ENCODE data around the gene ZNF627.
"Not testable (repeated sequence)": the region's sequence is repeated elsewhere in the genome, so short reads cannot be mapped to it uniquely, and the experiment has no call there.

ZNF627 gene

DNA sequence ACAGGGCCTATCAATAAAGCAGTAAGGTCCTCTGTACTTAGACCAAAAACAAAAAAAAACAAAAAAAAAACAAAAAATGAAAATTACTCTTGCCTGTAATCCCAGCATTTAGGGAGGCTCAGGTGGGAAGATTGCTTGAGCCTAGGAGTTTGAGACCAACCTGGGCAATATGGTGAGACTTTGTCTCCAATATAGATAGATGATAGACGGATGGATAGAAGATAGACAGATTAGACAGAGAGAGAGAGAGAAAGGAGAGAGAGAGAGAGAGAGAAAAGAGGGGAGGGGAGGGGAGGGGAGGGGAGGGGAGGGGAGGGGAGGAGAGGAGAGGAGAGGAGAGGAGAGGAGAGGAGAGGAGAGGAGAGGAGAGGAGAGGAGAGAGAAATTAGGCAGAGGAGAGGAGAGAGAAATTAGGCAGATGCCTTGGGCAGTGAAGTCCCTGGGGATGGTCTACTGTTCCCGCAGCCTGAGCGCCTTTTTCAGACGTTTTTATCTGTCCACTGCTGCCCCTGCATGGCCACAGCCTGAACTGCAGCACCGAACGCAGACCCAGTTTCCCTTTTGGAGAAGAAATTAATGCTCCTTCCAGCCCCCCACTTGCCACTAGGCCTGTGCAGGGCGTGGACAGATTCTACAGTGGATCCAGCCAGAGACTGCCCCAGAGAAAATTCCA is 9.8 kb upstream of the ZNF627 start:
- H3K36me3 ChIP-seq (ENCODE audit: insufficient read depth, low read length), result no peaks in the 10 kb centered on the region
- H3K9ac ChIP-seq (ENCODE audit: low read depth, low read length), result no peak overlapping the region
- no peaks in the 10 kb centered on the region for H3K4me1 ChIP-seq (ENCODE audit: insufficient read depth, low read length)
- no peaks in the 10 kb centered on the region for H3K9me3 ChIP-seq (ENCODE audit: control insufficient read depth, insufficient read depth, low read length)

DNA sequence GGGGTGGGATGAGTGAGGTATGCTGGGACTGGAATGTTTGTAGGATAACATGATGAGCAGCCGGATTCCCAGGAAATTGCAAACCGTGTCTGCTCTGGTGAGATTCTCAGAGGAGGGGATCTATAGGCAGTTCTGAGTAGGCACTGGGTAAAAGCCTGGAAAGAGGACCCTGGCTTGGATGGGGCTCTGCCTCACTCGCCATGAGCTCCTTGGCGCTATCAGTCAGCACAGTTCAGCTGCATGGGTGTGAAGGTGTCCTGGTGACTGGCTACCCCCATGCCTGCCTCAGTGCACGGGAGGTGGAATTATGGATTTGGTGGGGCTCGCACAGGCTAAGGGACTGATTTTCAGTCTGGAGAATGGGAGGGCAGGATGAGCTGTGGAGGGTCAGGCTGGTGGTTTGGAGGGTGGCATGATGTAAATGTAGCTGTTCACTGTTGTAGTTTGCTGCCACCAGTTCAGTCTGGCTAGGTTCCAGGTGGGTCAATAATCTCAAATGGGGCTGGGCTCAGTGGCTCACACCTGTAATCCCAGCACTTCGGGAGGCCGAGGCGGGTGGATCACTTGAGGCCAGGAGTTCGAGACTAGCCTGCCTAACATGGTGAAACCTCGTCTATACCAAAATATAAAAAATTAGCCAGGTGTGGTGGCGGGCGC is 9.2 kb upstream of the ZNF627 start:
- Histone ChIP-seq H3K36me3 (ENCODE audit: insufficient read depth, low read length) (no peaks in the 10 kb centered on the region), H3K9me3 (ENCODE audit: control insufficient read depth, insufficient read depth, low read length) (no peaks in the 10 kb centered on the region), H3K4me1 (ENCODE audit: insufficient read depth, low read length) (no peaks in the 10 kb centered on the region), H3K9ac (ENCODE audit: low read depth, low read length) (no peak overlapping the region)

DNA sequence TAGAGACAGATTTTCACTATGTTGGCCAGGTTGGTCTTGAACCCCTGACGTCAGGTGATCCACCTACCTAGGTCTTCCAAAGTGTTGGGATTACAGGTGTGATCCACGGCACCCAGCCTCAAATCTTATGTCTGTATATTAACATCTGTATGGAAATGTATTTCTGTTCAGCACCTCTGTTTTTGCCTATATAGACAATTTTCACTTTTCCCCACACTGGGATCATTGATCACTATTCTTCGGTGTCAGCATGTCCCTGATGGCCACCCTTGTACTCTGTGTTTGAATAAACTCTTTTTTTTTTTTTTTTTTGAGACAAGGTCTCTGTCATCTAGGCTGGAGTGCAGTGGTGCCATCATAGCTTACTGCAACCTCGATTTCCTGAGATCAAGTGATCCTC is 3.2 kb upstream of the ZNF627 start:
- Histone ChIP-seq H3K4me1 (ENCODE audit: insufficient read depth, low read length) (no peaks in the 10 kb centered on the region), H3K9me3 (ENCODE audit: control insufficient read depth, insufficient read depth, low read length) (no peaks in the 10 kb centered on the region), H3K9ac (ENCODE audit: low read depth, low read length) (no peak overlapping the region), H3K36me3 (ENCODE audit: insufficient read depth, low read length) (0 out of 2 replicates have a peak, but pooled peaks cover 1% of the 10 kb centered on the region)

DNA sequence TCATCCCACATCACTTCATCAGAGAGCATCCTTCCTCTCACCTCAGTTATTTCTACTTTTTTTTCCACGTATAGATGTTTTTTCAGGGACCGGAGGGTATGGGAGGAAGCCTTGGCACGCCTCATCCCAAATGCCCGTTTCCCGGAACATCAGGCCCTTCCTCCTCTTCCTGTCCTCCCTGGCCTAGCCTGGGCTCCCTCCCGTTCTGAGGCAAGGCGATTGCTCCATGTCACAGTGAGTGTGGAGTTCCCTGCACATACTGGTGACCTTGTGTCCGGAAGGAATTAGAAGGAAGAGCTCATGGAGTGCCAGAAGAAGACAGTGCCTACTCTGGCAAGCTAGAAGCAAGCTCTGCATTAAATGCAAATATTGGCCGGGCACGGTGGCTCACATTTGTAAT is 1.1 kb upstream of the ZNF627 start:
- Histone ChIP-seq H3K36me3 (ENCODE audit: insufficient read depth, low read length) (peaks cover 9% of the 10 kb centered on the region; the same call in 1 of the 2 replicates), H3K4me1 (ENCODE audit: insufficient read depth, low read length) (no peaks in the 10 kb centered on the region), H3K9me3 (ENCODE audit: control insufficient read depth, insufficient read depth, low read length) (no peaks in the 10 kb centered on the region), H3K9ac (ENCODE audit: low read depth, low read length) (no peak overlapping the region)

DNA sequence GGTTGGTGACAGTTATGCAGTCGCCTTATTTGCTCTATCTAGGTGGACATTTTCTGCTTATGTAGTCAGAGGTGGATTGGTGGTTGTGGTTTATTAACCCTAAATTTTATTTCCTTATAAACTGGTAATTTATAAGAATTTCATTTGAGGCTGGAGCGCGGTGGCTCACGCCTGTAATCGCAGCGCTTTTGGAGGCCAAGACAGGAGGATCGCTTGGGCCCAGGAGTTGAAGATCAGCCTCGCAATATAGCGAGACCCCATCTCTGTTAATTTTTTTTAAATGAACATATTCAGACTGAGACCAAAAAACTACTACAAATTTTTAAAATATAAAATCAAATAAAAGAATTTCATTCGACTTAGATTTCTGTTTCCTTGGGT is 810 bp downstream of the ZNF627 start:
- H3K9me3 ChIP-seq (ENCODE audit: control insufficient read depth, insufficient read depth, low read length), result no peaks in the 10 kb centered on the region
- no peaks in the 10 kb centered on the region for H3K4me1 ChIP-seq (ENCODE audit: insufficient read depth, low read length)
- peak overlapping the region; percentile 95 for H3K9ac ChIP-seq (ENCODE audit: low read depth, low read length)
- H3K36me3 ChIP-seq (ENCODE audit: insufficient read depth, low read length), result peaks cover 9% of the 10 kb centered on the region; the same call in 1 of the 2 replicates

DNA sequence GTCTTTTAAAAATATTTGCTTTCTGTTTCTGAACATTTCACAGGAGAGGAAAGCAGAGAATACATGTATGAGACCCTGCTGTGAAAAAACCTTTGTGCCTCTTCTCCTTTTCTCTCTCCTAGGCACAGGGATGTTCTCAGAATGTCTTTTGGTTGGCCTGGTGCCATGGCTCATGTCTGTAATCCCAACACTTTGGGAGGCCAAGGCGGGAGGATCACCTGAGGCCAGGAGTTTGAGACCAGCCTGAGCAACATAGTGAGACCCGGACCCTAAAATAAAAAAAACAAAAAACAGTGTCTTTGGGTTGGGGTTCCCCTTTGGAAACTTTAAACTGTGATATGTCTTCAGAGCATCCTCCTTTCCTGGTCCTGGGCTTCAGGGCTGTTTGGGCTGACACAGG is 1.5 kb downstream of the ZNF627 start:
- Histone ChIP-seq H3K4me1 (ENCODE audit: insufficient read depth, low read length) (no peaks in the 10 kb centered on the region), H3K9ac (ENCODE audit: low read depth, low read length) (0 out of 2 replicates have a peak overlapping the region, but pooled peaks have one; percentile 95), H3K9me3 (ENCODE audit: control insufficient read depth, insufficient read depth, low read length) (no peaks in the 10 kb centered on the region), H3K36me3 (ENCODE audit: insufficient read depth, low read length) (peaks cover 9% of the 10 kb centered on the region; the same call in 1 of the 2 replicates)

DNA sequence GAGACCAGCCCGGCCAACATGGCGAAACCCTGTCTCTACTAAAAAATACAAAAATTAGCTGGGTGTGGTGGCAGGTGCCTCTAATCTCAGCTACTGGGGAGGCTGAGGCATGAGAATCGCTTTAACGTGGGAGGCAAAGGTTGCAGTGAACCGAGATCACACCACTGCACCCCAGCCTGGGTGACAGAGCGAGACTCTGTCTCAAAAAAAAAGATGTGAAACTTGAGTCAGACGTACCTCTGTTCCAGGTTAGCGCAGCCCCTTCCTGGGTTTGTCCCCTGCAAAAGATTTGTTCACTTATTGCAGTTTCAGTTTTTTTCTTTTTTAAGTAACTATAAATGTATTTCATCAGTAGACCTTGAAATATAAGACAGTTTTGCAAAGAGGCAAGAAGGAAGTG is 2.4 kb downstream of the ZNF627 start:
- H3K4me1 ChIP-seq (ENCODE audit: insufficient read depth, low read length); H3K36me3 ChIP-seq (ENCODE audit: insufficient read depth, low read length); H3K9ac ChIP-seq (ENCODE audit: low read depth, low read length); H3K9me3 ChIP-seq (ENCODE audit: control insufficient read depth, insufficient read depth, low read length): not testable (repeated sequence)

DNA sequence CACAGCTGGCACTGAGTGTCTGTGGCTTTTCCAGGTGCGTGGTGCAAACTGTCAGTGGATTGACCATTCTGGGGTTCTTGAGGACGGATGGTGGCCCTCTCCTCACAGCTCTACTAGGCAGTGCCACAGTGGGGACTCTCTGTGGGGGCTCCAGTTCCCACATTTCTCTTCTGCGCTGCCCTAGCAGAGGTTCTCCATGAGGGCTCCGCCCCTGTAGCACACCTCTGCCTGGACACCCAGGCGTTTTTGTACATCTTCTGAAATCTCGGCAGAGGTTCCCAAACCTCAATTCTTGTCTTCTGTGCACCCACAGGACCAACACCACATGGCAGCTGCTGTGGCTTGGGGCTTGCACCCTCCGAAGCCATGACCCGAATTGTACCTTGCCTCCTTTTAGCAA is 9.2 kb downstream of the ZNF627 start:
- no peak overlapping the region for H3K9ac ChIP-seq (ENCODE audit: low read depth, low read length)
- no peaks in the 10 kb centered on the region for H3K4me1 ChIP-seq (ENCODE audit: insufficient read depth, low read length)
- peaks cover 15% of the 10 kb centered on the region for H3K9me3 ChIP-seq (ENCODE audit: control insufficient read depth, insufficient read depth, low read length)
- peaks cover 9% of the 10 kb centered on the region; the same call in 1 of the 2 replicates for H3K36me3 ChIP-seq (ENCODE audit: insufficient read depth, low read length)

DNA sequence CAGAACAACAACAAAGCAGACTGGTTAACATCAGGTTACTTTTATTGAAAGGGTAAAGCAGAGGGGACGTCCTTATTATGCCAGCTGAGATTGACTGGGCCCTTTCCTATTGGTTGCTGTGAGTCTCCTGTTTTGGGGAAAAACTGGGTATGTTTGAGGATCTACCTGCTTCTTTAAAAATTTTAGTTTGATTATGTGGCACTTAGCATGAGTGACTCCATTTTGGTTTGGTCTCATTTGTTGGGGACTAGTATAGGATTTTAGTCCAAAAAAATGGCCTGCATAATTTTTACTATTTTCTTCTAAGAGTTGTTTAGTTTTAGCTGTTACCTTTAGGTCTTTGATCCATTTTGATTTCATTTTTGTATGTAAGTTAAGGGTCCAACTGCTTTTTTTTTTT is 14.4 kb downstream of the ZNF627 start:
- no peak overlapping the region for H3K9ac ChIP-seq (ENCODE audit: low read depth, low read length)
- peaks cover 22% of the 10 kb centered on the region for H3K9me3 ChIP-seq (ENCODE audit: control insufficient read depth, insufficient read depth, low read length)
- peaks cover 22% of the 10 kb centered on the region for H3K36me3 ChIP-seq (ENCODE audit: insufficient read depth, low read length)
- no peaks in the 10 kb centered on the region for H3K4me1 ChIP-seq (ENCODE audit: insufficient read depth, low read length)

DNA sequence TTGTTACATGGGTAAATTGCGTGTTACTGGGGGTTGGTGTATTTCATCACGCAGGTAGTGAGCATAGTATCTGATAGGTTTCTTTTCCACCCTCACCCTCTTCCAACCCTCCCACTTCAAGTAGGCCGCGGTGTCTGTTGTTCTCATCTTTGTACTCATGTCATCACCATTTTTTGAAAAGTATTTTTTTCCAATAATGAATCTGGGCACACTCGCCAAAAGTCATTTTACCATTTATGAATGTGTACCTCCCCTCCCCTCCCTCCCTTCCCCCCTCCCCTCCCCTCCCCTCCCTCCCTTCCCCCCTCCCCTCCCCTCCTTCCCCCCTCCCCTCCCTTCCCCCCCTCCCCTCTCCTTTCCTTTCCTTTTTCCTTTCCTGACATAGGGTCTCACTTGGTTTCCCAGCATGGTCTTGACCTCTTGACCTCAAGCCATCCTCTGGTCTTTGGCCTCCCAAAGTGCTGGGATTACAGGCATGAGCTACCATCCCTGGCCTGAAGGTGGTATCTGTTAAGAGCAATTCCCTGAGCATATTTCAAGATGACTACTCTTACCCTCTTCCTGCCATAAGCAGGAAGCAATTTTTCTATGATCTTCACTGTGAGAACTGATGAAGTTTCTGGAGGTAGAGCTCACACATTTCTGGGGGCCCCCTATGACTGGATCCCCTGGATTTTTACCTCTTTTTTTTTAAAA is 15.7 kb downstream of the ZNF627 start:
- no peaks in the 10 kb centered on the region for H3K4me1 ChIP-seq (ENCODE audit: insufficient read depth, low read length)
- H3K9ac ChIP-seq (ENCODE audit: low read depth, low read length), result no peak overlapping the region
- peaks cover 33% of the 10 kb centered on the region for H3K9me3 ChIP-seq (ENCODE audit: control insufficient read depth, insufficient read depth, low read length)
- H3K36me3 ChIP-seq (ENCODE audit: insufficient read depth, low read length), result peaks cover 29% of the 10 kb centered on the region

DNA sequence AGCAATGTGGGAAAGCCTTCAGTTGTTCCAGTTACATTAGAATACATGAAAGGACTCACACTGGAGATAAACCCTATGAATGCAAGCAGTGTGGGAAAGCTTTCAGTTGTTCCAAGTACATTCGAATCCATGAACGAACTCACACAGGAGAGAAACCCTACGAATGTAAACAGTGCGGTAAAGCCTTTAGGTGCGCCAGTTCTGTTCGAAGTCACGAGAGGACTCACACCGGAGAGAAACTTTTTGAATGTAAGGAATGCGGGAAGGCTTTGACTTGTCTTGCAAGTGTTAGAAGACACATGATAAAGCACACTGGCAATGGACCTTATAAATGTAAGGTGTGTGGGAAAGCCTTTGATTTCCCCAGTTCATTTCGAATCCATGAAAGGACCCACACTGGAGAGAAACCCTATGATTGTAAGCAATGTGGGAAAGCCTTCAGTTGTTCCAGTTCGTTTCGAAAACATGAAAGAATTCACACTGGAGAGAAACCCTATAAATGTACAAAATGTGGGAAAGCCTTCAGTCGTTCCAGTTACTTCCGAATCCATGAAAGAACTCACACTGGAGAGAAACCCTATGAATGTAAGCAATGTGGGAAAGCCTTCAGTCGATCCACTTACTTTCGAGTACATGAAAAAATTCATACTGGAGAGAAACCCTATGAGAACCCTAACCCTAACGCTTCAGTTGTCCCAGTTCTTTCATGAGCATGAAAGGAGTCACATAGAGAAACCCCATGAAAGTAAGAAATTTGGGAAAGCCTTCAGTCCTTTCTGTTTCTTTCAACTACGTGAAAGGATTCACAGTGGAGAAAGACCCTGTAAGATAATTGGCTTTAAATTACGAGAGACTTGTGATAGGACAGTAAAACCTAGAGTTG is 20.1 kb downstream of the ZNF627 start:
- peaks cover 56% of the 10 kb centered on the region for H3K36me3 ChIP-seq (ENCODE audit: insufficient read depth, low read length)
- no peaks in the 10 kb centered on the region for H3K4me1 ChIP-seq (ENCODE audit: insufficient read depth, low read length)
- no peak overlapping the region for H3K9ac ChIP-seq (ENCODE audit: low read depth, low read length)
- peaks cover 49% of the 10 kb centered on the region for H3K9me3 ChIP-seq (ENCODE audit: control insufficient read depth, insufficient read depth, low read length)

DNA sequence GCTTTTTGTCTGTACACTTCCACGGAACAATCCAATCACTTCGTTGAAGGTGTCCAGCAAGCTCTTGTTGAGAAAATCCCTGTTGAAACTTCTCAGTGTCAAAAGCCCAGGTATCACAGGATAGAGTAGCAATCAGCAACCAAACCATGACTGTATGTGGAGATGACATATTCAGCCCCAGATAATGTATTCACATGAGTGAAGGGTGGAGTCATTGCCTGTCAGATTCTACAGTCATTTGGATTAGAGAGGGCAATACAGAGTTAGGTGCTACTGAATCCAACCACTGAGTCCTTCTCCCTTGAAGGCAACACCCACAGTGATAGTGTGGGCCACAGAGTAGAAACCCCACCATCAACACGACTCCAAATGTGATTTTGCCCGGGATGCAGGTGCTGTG is 23.3 kb downstream of the ZNF627 start:
- Histone ChIP-seq H3K4me1 (ENCODE audit: insufficient read depth, low read length) (no peaks in the 10 kb centered on the region), H3K36me3 (ENCODE audit: insufficient read depth, low read length) (peaks cover 46% of the 10 kb centered on the region), H3K9ac (ENCODE audit: low read depth, low read length) (no peak overlapping the region), H3K9me3 (ENCODE audit: control insufficient read depth, insufficient read depth, low read length) (peaks cover 36% of the 10 kb centered on the region)

DNA sequence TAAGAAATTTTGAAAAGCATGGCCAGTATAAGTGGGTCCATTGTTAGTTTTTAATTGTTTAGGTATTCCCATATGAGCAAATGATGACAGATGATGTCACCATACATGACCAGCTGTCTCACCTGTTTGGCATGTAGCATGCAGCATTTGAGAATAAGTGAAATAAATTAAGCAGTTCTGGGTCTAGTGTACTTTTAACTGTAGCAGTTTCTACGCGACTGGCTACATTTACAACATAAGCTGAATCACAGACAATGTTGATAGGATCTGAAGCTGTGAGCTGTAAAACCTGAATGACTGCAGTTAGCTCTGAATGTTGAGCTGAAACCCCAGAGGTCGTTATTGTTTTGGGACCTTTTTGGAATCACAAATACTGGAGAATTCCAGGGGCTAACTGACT is 25.1 kb downstream of the ZNF627 start:
- H3K9me3 ChIP-seq (ENCODE audit: control insufficient read depth, insufficient read depth, low read length), result peaks cover 22% of the 10 kb centered on the region
- H3K9ac ChIP-seq (ENCODE audit: low read depth, low read length); H3K4me1 ChIP-seq (ENCODE audit: insufficient read depth, low read length): not testable (repeated sequence)
- H3K36me3 ChIP-seq (ENCODE audit: insufficient read depth, low read length), result peaks cover 33% of the 10 kb centered on the region

DNA sequence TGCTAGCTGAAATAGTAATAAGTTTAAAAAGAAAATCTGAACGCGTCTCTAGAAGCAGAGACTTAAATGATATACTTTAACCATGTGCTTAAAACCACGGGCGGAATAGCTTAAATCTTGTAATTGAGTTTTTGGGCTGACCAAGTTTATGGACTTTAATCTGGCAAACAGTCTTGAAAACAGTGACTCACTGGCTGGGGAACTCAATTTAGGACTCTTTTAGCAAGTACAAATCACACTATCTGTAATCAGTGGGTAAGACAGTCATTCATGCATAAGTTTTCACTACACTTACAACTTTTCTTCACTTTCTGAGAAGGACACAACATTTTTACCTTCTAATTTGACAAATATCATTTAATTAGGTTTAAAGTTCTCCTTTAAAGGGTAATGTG is 26.8 kb downstream of the ZNF627 start:
- peak overlapping the region; percentile 68; the same call in 1 of the 2 replicates for H3K9ac ChIP-seq (ENCODE audit: low read depth, low read length)
- H3K36me3 ChIP-seq (ENCODE audit: insufficient read depth, low read length), result peaks cover 16% of the 10 kb centered on the region
- peaks cover 5% of the 10 kb centered on the region; the same call in 1 of the 2 replicates for H3K9me3 ChIP-seq (ENCODE audit: control insufficient read depth, insufficient read depth, low read length)
- H3K4me1 ChIP-seq (ENCODE audit: insufficient read depth, low read length), result no peaks in the 10 kb centered on the region
